ENCODE data around the gene SLC10A7. TPM values are rescaled to one million over a fixed set of nuclear protein-coding genes. Genes with fewer than 3 reads are reported as not detected.

Gene SLC10A7
- total and polyA plus RNA-seq, 3 donors from 2014 or later, result 6.4 to 12.4 (median 11.6) TPM

- TF ChIP-seq POLR2A (IDR thresholded peaks at IDR 0.05) (no peak), CTCF (IDR thresholded peaks at IDR 0.05) (no peak)
Observed at GRCh38 chr4:146302822-146303221, 218.9 kb downstream of the SLC10A7 start.

GRCh38 chr4:146299607-146300006, 222.1 kb downstream of the SLC10A7 start:
- intact Hi-C loops (cut with DNase I; ENCODE audit: low total_unique reads), result no loop called here
- Histone ChIP-seq H3K4me1 (no peaks in the 10 kb centered on the region), H3K27me3 (no peaks in the 10 kb centered on the region), H3K36me3 (ENCODE audit: low read depth, missing control alignments) (no peaks in the 10 kb centered on the region), H3K4me3 (no peak overlapping the region), H3K27ac (no peak overlapping the region), H3K9me3 (no peaks in the 10 kb centered on the region)
- TF ChIP-seq POLR2A (IDR thresholded peaks at IDR 0.05), result no peak
- DNase-seq, result no peak
- 93 to 94% methylated on average over 3 of the region's 3 CpGs for WGBS, 2 donors

More at GRCh38 chr4:146302822-146303221, 218.9 kb downstream of the SLC10A7 start:
- Histone ChIP-seq H3K4me1 (no peaks in the 10 kb centered on the region), H3K4me3 (no peak overlapping the region), H3K27me3 (no peaks in the 10 kb centered on the region), H3K27ac (no peak overlapping the region), H3K9me3 (no peaks in the 10 kb centered on the region), H3K36me3 (ENCODE audit: low read depth, missing control alignments) (no peaks in the 10 kb centered on the region)
- no peak for DNase-seq
- intact Hi-C loops (cut with DNase I; ENCODE audit: low total_unique reads), result no loop called here
- 82% methylated on average over 2 of the region's 2 CpGs for WGBS, 2 donors

GRCh38 chr4:146294776-146295175, 227.0 kb downstream of the SLC10A7 start:
- no peak for DNase-seq
- Histone ChIP-seq H3K27me3 (no peaks in the 10 kb centered on the region), H3K4me3 (no peak overlapping the region), H3K9me3 (no peaks in the 10 kb centered on the region), H3K36me3 (ENCODE audit: low read depth, missing control alignments) (no peaks in the 10 kb centered on the region), H3K4me1 (no peaks in the 10 kb centered on the region), H3K27ac (no peak overlapping the region)
- intact Hi-C loops (cut with DNase I; ENCODE audit: low total_unique reads), result no loop called here
- TF ChIP-seq CTCF (IDR thresholded peaks at IDR 0.05), result no peak
- no peak for TF ChIP-seq POLR2A (IDR thresholded peaks at IDR 0.05)
- WGBS, 2 donors, result 79 to 89% methylated on average over 2 of the region's 2 CpGs

GRCh38 chr4:146292508-146292907, 229.2 kb downstream of the SLC10A7 start:
- 66 to 91% methylated on average over 2 of the region's 2 CpGs for WGBS, 2 donors
- H3K27me3 ChIP-seq, result no peaks in the 10 kb centered on the region
- TF ChIP-seq CTCF (IDR thresholded peaks at IDR 0.05) (no peak), POLR2A (IDR thresholded peaks at IDR 0.05) (no peak)
- no peaks in the 10 kb centered on the region for H3K36me3 ChIP-seq (ENCODE audit: low read depth, missing control alignments)
- intact Hi-C loops (cut with DNase I; ENCODE audit: low total_unique reads), result no loop called here
- H3K27ac ChIP-seq, result no peak overlapping the region
- H3K9me3 ChIP-seq, result no peaks in the 10 kb centered on the region
- no peak overlapping the region for H3K4me3 ChIP-seq
- H3K4me1 ChIP-seq, result peaks cover 14% of the 10 kb centered on the region
- no peak for DNase-seq

GRCh38 chr4:146291313-146291712, 230.4 kb downstream of the SLC10A7 start:
- TF ChIP-seq POLR2A (IDR thresholded peaks at IDR 0.05) (no peak), CTCF (IDR thresholded peaks at IDR 0.05) (no peak)
- intact Hi-C loops (cut with DNase I; ENCODE audit: low total_unique reads), result no loop called here
- Histone ChIP-seq H3K4me1 (peaks cover 18% of the 10 kb centered on the region), H3K27me3 (no peaks in the 10 kb centered on the region), H3K4me3 (no peak overlapping the region), H3K36me3 (ENCODE audit: low read depth, missing control alignments) (no peaks in the 10 kb centered on the region), H3K27ac (no peak overlapping the region), H3K9me3 (no peaks in the 10 kb centered on the region)
- WGBS, 2 donors, result 93 to 96% methylated on average over 1 of the region's 1 CpG
- DNase-seq, result no peak
